IMR-90 (cell line): Measurements from ENCODE around the gene MBTD1. TPM values are rescaled to one million over a fixed set of nuclear protein-coding genes. Genes with fewer than 3 reads are reported as not detected.

Experiments used
- ATAC-seq: fragments of 200-7000 bp; cut with Tn5 transposase; 2 replicates; pipeline ENCODE4 v1.9.1; 2020; ENCODE audit warnings: low read depth, mild to moderate bottlenecking, moderate library complexity
- BruUV-seq: library from RNA; stranded (reverse); fragments of 400-500 nt; replicated peaks from 2 replicates; lab custom pipeline; 2021; lab: Mats Ljungman, UMichigan
- CTCF ChIA-PET: fragments of 300-600 bp; formaldehyde crosslinking; extraction: SDS; loops from one replicate; lab custom pipeline; 2021; ENCODE audit warnings: antibody characterized with exemption; lab: Yijun Ruan, JAX
- POLR2A ChIA-PET: fragments of 300-600 bp; sonication (Branson Sonifier 250); formaldehyde crosslinking; loops from one replicate; lab custom pipeline; 2022; ENCODE audit warnings: antibody characterized with exemption; ENCODE audit not compliant: unreplicated experiment; lab: Charles Lee
- DNase-seq: peaks from one replicate; pipeline ENCODE4 v3.0.0; 2013
- H2AFZ ChIP-seq: replicated peaks from 2 replicates; pipeline ENCODE3; 2013; ENCODE audit warnings: low read length, mild to moderate bottlenecking; ENCODE audit not compliant: poor library complexity
- H2AK5ac ChIP-seq: 2 replicates; pipeline ENCODE4 v1.6.1; 2013; ENCODE audit warnings: low read depth, low read length, inconsistent platforms
- H2AK9ac ChIP-seq: replicated peaks from 2 replicates; pipeline ENCODE3; 2013; ENCODE audit warnings: mild to moderate bottlenecking, low read depth, low read length, moderate library complexity; ENCODE audit not compliant: poor library complexity
- H2BK120ac ChIP-seq: 2 replicates; pipeline ENCODE4 v1.6.1; 2013; ENCODE audit warnings: low read depth, low read length, inconsistent platforms
- H2BK15ac ChIP-seq: 3 replicates; pipeline ENCODE4 v1.6.1; 2013; ENCODE audit warnings: low read depth, low read length, inconsistent platforms
- H2BK20ac ChIP-seq: 2 replicates; pipeline ENCODE4 v1.6.1; 2013; ENCODE audit warnings: low read depth, mild to moderate bottlenecking, inconsistent platforms, low read length, moderate library complexity
- H2BK5ac ChIP-seq: 2 replicates; pipeline ENCODE4 v1.6.1; 2013; ENCODE audit warnings: mild to moderate bottlenecking, low read depth, low read length, inconsistent platforms; ENCODE audit not compliant: poor library complexity, severe bottlenecking
- H3K14ac ChIP-seq: replicated peaks from 2 replicates; pipeline ENCODE4 v1.6.1; 2013; ENCODE audit warnings: low read depth, low read length, inconsistent platforms
- H3K18ac ChIP-seq: 2 replicates; pipeline ENCODE4 v1.6.1; 2013; ENCODE audit warnings: low read depth, low read length, control low read depth
- H3K23ac ChIP-seq: 2 replicates; pipeline ENCODE4 v1.6.1; 2013; ENCODE audit warnings: low read depth, low read length, inconsistent platforms
- H3K27ac ChIP-seq: 2 replicates; pipeline ENCODE4 v1.5.1; 2013; ENCODE audit warnings: mild to moderate bottlenecking, control low read depth, low read length; ENCODE audit not compliant: insufficient read depth
- H3K27me3 ChIP-seq: 2 replicates; pipeline ENCODE4 v1.6.1; 2013; ENCODE audit warnings: low read length; ENCODE audit not compliant: control insufficient read depth, insufficient read depth
- H3K36me3 ChIP-seq: 2 replicates; pipeline ENCODE4 v1.6.1; 2013; ENCODE audit warnings: low read length, mixed read lengths; ENCODE audit not compliant: control insufficient read depth, insufficient read depth
- H3K4ac ChIP-seq: 2 replicates; pipeline ENCODE4 v1.6.1; 2013; ENCODE audit warnings: low read depth, low read length, inconsistent platforms
- H3K4me1 ChIP-seq: 2 replicates; pipeline ENCODE4 v1.6.1; 2013; ENCODE audit warnings: low read length, mixed read lengths; ENCODE audit not compliant: control insufficient read depth, insufficient read depth
- H3K4me2 ChIP-seq: 2 replicates; pipeline ENCODE4 v1.6.1; 2013; ENCODE audit warnings: low read depth, mild to moderate bottlenecking, control low read depth, low read length, moderate library complexity
- H3K4me3 ChIP-seq: 2 replicates; pipeline ENCODE4 v1.5.1; 2013; ENCODE audit warnings: low read depth, mild to moderate bottlenecking, control low read depth, low read length, moderate library complexity; ENCODE audit not compliant: insufficient read depth
- H3K56ac ChIP-seq: 2 replicates; pipeline ENCODE4 v1.6.1; 2013; ENCODE audit warnings: low read length, inconsistent platforms; ENCODE audit not compliant: insufficient read depth; ENCODE audit errors: extremely low read depth
- H3K79me1 ChIP-seq, 2 experiments: 2 replicates each; pipeline ENCODE4 v1.6.1; 2013; ENCODE audit warnings: low read length in 2 of 2, inconsistent platforms in 1 of 2, low read depth in 1 of 2
- H3K9ac ChIP-seq: 2 replicates; pipeline ENCODE4 v1.6.1; 2013; ENCODE audit warnings: low read depth, low read length, control low read depth
- H3K9me1 ChIP-seq: 2 replicates; pipeline ENCODE4 v1.6.1; 2013; ENCODE audit warnings: low read length, inconsistent platforms; ENCODE audit not compliant: insufficient read depth
- H3K9me3 ChIP-seq: 2 replicates; pipeline ENCODE4 v1.6.1; 2013; ENCODE audit warnings: low read length; ENCODE audit not compliant: control insufficient read depth, insufficient read depth
- H4K20me1 ChIP-seq: 2 replicates; pipeline ENCODE4 v1.6.1; 2013; ENCODE audit warnings: low read length, inconsistent platforms; ENCODE audit not compliant: insufficient read depth
- H4K5ac ChIP-seq: 2 replicates; pipeline ENCODE4 v1.6.1; 2013; ENCODE audit warnings: mild to moderate bottlenecking, low read depth, low read length, control low read depth
- H4K8ac ChIP-seq, 2 experiments: 2 replicates each; pipeline ENCODE4 v1.6.1; 2013; ENCODE audit warnings: low read depth in 2 of 2, low read length in 2 of 2, control low read depth in 1 of 2, inconsistent platforms in 1 of 2
- H4K91ac ChIP-seq: 2 replicates; pipeline ENCODE4 v1.6.1; 2013; ENCODE audit warnings: low read depth, low read length, inconsistent platforms; ENCODE audit not compliant: insufficient read depth
- BHLHE40 ChIP-seq: fragments of 150-350 bp; IDR thresholded peaks from 2 replicates; pipeline ENCODE4 v1.6.1; 2016; ENCODE audit warnings: mild to moderate bottlenecking, low read depth, low read length
- CEBPB ChIP-seq: IDR thresholded peaks from 2 replicates; pipeline ENCODE4 v1.6.1; 2012; ENCODE audit warnings: low read depth, low read length, improper control_type of control experiment
- CHD1 ChIP-seq: IDR thresholded peaks from 2 replicates; pipeline ENCODE4 v1.6.1; 2012; ENCODE audit warnings: low read depth, low read length, improper control_type of control experiment
- CTCF ChIP-seq: conservative IDR thresholded peaks from 2 replicates; pipeline ENCODE4 v1.5.1; 2012; ENCODE audit warnings: mild to moderate bottlenecking, low read depth, low read length, improper control_type of control experiment
- ELK1 ChIP-seq: fragments of 150-350 bp; IDR thresholded peaks from 2 replicates; pipeline ENCODE4 v1.6.1; 2016; ENCODE audit warnings: low read depth, mild to moderate bottlenecking, low read length, moderate library complexity, borderline replicate concordance
- MAFK ChIP-seq: IDR thresholded peaks from 2 replicates; pipeline ENCODE4 v1.6.1; 2012; ENCODE audit warnings: low read depth, low read length, improper control_type of control experiment
- MAZ ChIP-seq: IDR thresholded peaks from 2 replicates; pipeline ENCODE4 v1.6.1; 2012; ENCODE audit warnings: low read depth, mild to moderate bottlenecking, low read length, improper control_type of control experiment, moderate library complexity, borderline replicate concordance
- MXI1 ChIP-seq: IDR thresholded peaks from 2 replicates; pipeline ENCODE4 v1.6.1; 2012; ENCODE audit warnings: low read depth, mild to moderate bottlenecking, low read length, moderate library complexity, borderline replicate concordance
- NFE2L2 ChIP-seq: fragments of 150-350 bp; IDR thresholded peaks from 2 replicates; pipeline ENCODE4 v1.6.1; 2016; ENCODE audit warnings: low read depth, mild to moderate bottlenecking, low read length
- POLR2A ChIP-seq: IDR thresholded peaks from 2 replicates; pipeline ENCODE4 v1.6.1; 2012; ENCODE audit warnings: mild to moderate bottlenecking, low read depth, low read length
- RAD21 ChIP-seq: IDR thresholded peaks from 2 replicates; pipeline ENCODE4 v1.6.1; 2012; ENCODE audit warnings: low read length, improper control_type of control experiment
- RCOR1 ChIP-seq: IDR thresholded peaks from 2 replicates; pipeline ENCODE4 v1.6.1; 2012; ENCODE audit warnings: mild to moderate bottlenecking, low read length, improper control_type of control experiment; ENCODE audit not compliant: insufficient replicate concordance
- RFX5 ChIP-seq: IDR thresholded peaks from 2 replicates; pipeline ENCODE4 v1.8.0; 2012; ENCODE audit warnings: low read depth, mild to moderate bottlenecking, low read length, moderate library complexity
- SMC3 ChIP-seq: fragments of 150-350 bp; IDR thresholded peaks from 2 replicates; pipeline ENCODE4 v1.6.1; 2016; ENCODE audit warnings: low read depth, mild to moderate bottlenecking, antibody characterized with exemption, low read length, moderate library complexity
- USF2 ChIP-seq: fragments of 150-350 bp; IDR thresholded peaks from 2 replicates; pipeline ENCODE4 v1.6.1; 2017; ENCODE audit warnings: mild to moderate bottlenecking, antibody characterized with exemption, low read length, low read depth
- WGBS, 2 experiments: methylation state at CpG; one replicate each; pipeline versions ENCODE4 v1.1.5 to v1.1.7; 2013; ENCODE audit warnings: missing lambda C conversion rate in 2 of 2; ENCODE audit not compliant: insufficient read length in 1 of 2; ENCODE audit errors: extremely low coverage in 2 of 2; 5-methylcytosine and 5-hydroxymethylcytosine counted together
- dilution Hi-C: fragments of 300-500 bp; cut with HindIII; formaldehyde crosslinking; loops from one replicate; pipeline ENCODE4 v1.14.3; 2018; ENCODE audit warnings: low sequenced_read_pairs; ENCODE audit not compliant: unreplicated experiment
- in situ Hi-C: fragments of 300-500 bp; cut with MboI; formaldehyde crosslinking; loops from 3 replicates; pipeline ENCODE4 v1.14.3; 2019; ENCODE audit warnings: low sequenced_read_pairs, inconsistent platforms, mixed read lengths
- intact Hi-C: fragments of 100-400 bp; cut with micrococcal nuclease; formaldehyde crosslinking; loops from 2 replicates; pipeline ENCODE4 v1.10.0; 2022
- polyA plus RNA-seq, 3 experiments: library from polyadenylated mRNA; depleted of rRNA; stranded (reverse); fragments of >200 nt; gene quantifications; 2 replicates each; pipeline ENCODE4 v1.2.3, GENCODE V29; 2012; ENCODE audit warnings: low replicate concordance in 1 of 3
- total RNA-seq: library from RNA; depleted of rRNA; stranded (reverse); fragments of >200 nt; gene quantifications from 2 replicates; pipeline ENCODE4 v1.2.3, GENCODE V29; 2012

The MBTD1 gene
- total and polyA plus RNA-seq, 2 of the 4 experiments (the other 2 are of a cell fraction) = 3.2 to 5.6 TPM

- no peak for DNase-seq
- H3K4me2 ChIP-seq = no peak overlapping the region
- no peak overlapping the region for H2AFZ ChIP-seq
- 0 out of 2 replicates have a peak, but pooled peaks cover 2% of the 10 kb centered on the region for H3K4me1 ChIP-seq
- no peak overlapping the region for H4K5ac ChIP-seq
- H3K4me3 ChIP-seq = no peak overlapping the region
- no peak overlapping the region for H4K8ac ChIP-seq
- in situ Hi-C loops (no loop called here), intact Hi-C loops (no loop called here), dilution Hi-C loops (no loop called here)
- peaks cover 12% of the 10 kb centered on the region for H3K36me3 ChIP-seq
- H2BK20ac ChIP-seq = no peak overlapping the region
- H3K27me3 ChIP-seq = no peaks in the 10 kb centered on the region
- no peak overlapping the region for H2BK5ac ChIP-seq
- no peak overlapping the region for H3K18ac ChIP-seq
- H3K27ac ChIP-seq = no peak overlapping the region
- H3K79me1 ChIP-seq = peaks cover 9 to 34% of the 10 kb centered on the region in 2 experiments
- no peak overlapping the region for H3K56ac ChIP-seq
- no peak overlapping the region for H3K4ac ChIP-seq
- H2AK5ac ChIP-seq = no peak overlapping the region
- ATAC-seq = no peak
- no peaks in the 10 kb centered on the region for H3K9me1 ChIP-seq
- no peaks in the 10 kb centered on the region for H3K9me3 ChIP-seq
- WGBS, 2 experiments = no CpG with 5 or more reads among the region's 10 CpGs
- H2AK9ac ChIP-seq = no peak overlapping the region
- H2BK15ac ChIP-seq = no peak overlapping the region
- H2BK120ac ChIP-seq = no peak overlapping the region
- POLR2A ChIA-PET = no interaction called here
- CTCF ChIA-PET = interaction anchor here (0.6 kb wide), 2 partner anchors 9 to 635 kb away, joined by 3 to 5 read pairs; no protein-coding TSS in a partner anchor
- no peak overlapping the region for H3K14ac ChIP-seq
- H3K23ac ChIP-seq = no peak overlapping the region
- no peak overlapping the region for H4K91ac ChIP-seq
- H4K20me1 ChIP-seq = no peaks in the 10 kb centered on the region
- no TSS peak for BruUV-seq
- no peak overlapping the region for H3K9ac ChIP-seq
- TF ChIP-seq POLR2A (no peak), ELK1 (no peak), CHD1 (no peak), NFE2L2 (no peak), CEBPB (no peak), RCOR1 (no peak), RFX5 (no peak), CTCF (no peak), MXI1 (no peak), MAFK (no peak), MAZ (no peak), SMC3 (no peak), RAD21 (no peak), BHLHE40 (no peak), USF2 (no peak)
Measured at GRCh38 chr17:51224402-51225262, 35.2 kb downstream of the MBTD1 start.
